IMR-90 (cell line): Measurements from ENCODE around the gene GALNT4. TPM values are rescaled to one million over a fixed set of nuclear protein-coding genes. Genes with fewer than 3 reads are reported as not detected.

Experiments
- ATAC-seq: fragments of 200-7000 bp; cut with Tn5 transposase; 2 replicates; pipeline ENCODE4 v1.9.1; 2020; ENCODE audit warnings: low read depth, mild to moderate bottlenecking, moderate library complexity
- BruUV-seq: library from RNA; stranded (reverse); fragments of 400-500 nt; replicated peaks from 2 replicates; lab custom pipeline; 2021; lab: Mats Ljungman, UMichigan
- CTCF ChIA-PET: fragments of 300-600 bp; formaldehyde crosslinking; extraction: SDS; loops from one replicate; lab custom pipeline; 2021; ENCODE audit warnings: antibody characterized with exemption; lab: Yijun Ruan, JAX
- POLR2A ChIA-PET: fragments of 300-600 bp; sonication (Branson Sonifier 250); formaldehyde crosslinking; loops from one replicate; lab custom pipeline; 2022; ENCODE audit warnings: antibody characterized with exemption; ENCODE audit not compliant: unreplicated experiment; lab: Charles Lee
- DNase-seq: peaks from one replicate; pipeline ENCODE4 v3.0.0; 2013
- H2AFZ ChIP-seq: replicated peaks from 2 replicates; pipeline ENCODE3; 2013; ENCODE audit warnings: low read length, mild to moderate bottlenecking; ENCODE audit not compliant: poor library complexity
- H2AK5ac ChIP-seq: 2 replicates; pipeline ENCODE4 v1.6.1; 2013; ENCODE audit warnings: low read depth, low read length, inconsistent platforms
- H2AK9ac ChIP-seq: replicated peaks from 2 replicates; pipeline ENCODE3; 2013; ENCODE audit warnings: mild to moderate bottlenecking, low read depth, low read length, moderate library complexity; ENCODE audit not compliant: poor library complexity
- H2BK120ac ChIP-seq: 2 replicates; pipeline ENCODE4 v1.6.1; 2013; ENCODE audit warnings: low read depth, low read length, inconsistent platforms
- H2BK15ac ChIP-seq: 3 replicates; pipeline ENCODE4 v1.6.1; 2013; ENCODE audit warnings: low read depth, low read length, inconsistent platforms
- H2BK20ac ChIP-seq: 2 replicates; pipeline ENCODE4 v1.6.1; 2013; ENCODE audit warnings: low read depth, mild to moderate bottlenecking, inconsistent platforms, low read length, moderate library complexity
- H2BK5ac ChIP-seq: 2 replicates; pipeline ENCODE4 v1.6.1; 2013; ENCODE audit warnings: mild to moderate bottlenecking, low read depth, low read length, inconsistent platforms; ENCODE audit not compliant: poor library complexity, severe bottlenecking
- H3K14ac ChIP-seq: replicated peaks from 2 replicates; pipeline ENCODE4 v1.6.1; 2013; ENCODE audit warnings: low read depth, low read length, inconsistent platforms
- H3K18ac ChIP-seq: 2 replicates; pipeline ENCODE4 v1.6.1; 2013; ENCODE audit warnings: low read depth, low read length, control low read depth
- H3K23ac ChIP-seq: 2 replicates; pipeline ENCODE4 v1.6.1; 2013; ENCODE audit warnings: low read depth, low read length, inconsistent platforms
- H3K27ac ChIP-seq: 2 replicates; pipeline ENCODE4 v1.5.1; 2013; ENCODE audit warnings: mild to moderate bottlenecking, control low read depth, low read length; ENCODE audit not compliant: insufficient read depth
- H3K27me3 ChIP-seq: 2 replicates; pipeline ENCODE4 v1.6.1; 2013; ENCODE audit warnings: low read length; ENCODE audit not compliant: control insufficient read depth, insufficient read depth
- H3K36me3 ChIP-seq: 2 replicates; pipeline ENCODE4 v1.6.1; 2013; ENCODE audit warnings: low read length, mixed read lengths; ENCODE audit not compliant: control insufficient read depth, insufficient read depth
- H3K4ac ChIP-seq: 2 replicates; pipeline ENCODE4 v1.6.1; 2013; ENCODE audit warnings: low read depth, low read length, inconsistent platforms
- H3K4me1 ChIP-seq: 2 replicates; pipeline ENCODE4 v1.6.1; 2013; ENCODE audit warnings: low read length, mixed read lengths; ENCODE audit not compliant: control insufficient read depth, insufficient read depth
- H3K4me2 ChIP-seq: 2 replicates; pipeline ENCODE4 v1.6.1; 2013; ENCODE audit warnings: low read depth, mild to moderate bottlenecking, control low read depth, low read length, moderate library complexity
- H3K4me3 ChIP-seq: 2 replicates; pipeline ENCODE4 v1.5.1; 2013; ENCODE audit warnings: low read depth, mild to moderate bottlenecking, control low read depth, low read length, moderate library complexity; ENCODE audit not compliant: insufficient read depth
- H3K56ac ChIP-seq: 2 replicates; pipeline ENCODE4 v1.6.1; 2013; ENCODE audit warnings: low read length, inconsistent platforms; ENCODE audit not compliant: insufficient read depth; ENCODE audit errors: extremely low read depth
- H3K79me1 ChIP-seq, 2 experiments: 2 replicates each; pipeline ENCODE4 v1.6.1; 2013; ENCODE audit warnings: low read length in 2 of 2, inconsistent platforms in 1 of 2, low read depth in 1 of 2
- H3K9ac ChIP-seq: 2 replicates; pipeline ENCODE4 v1.6.1; 2013; ENCODE audit warnings: low read depth, low read length, control low read depth
- H3K9me1 ChIP-seq: 2 replicates; pipeline ENCODE4 v1.6.1; 2013; ENCODE audit warnings: low read length, inconsistent platforms; ENCODE audit not compliant: insufficient read depth
- H3K9me3 ChIP-seq: 2 replicates; pipeline ENCODE4 v1.6.1; 2013; ENCODE audit warnings: low read length; ENCODE audit not compliant: control insufficient read depth, insufficient read depth
- H4K20me1 ChIP-seq: 2 replicates; pipeline ENCODE4 v1.6.1; 2013; ENCODE audit warnings: low read length, inconsistent platforms; ENCODE audit not compliant: insufficient read depth
- H4K5ac ChIP-seq: 2 replicates; pipeline ENCODE4 v1.6.1; 2013; ENCODE audit warnings: mild to moderate bottlenecking, low read depth, low read length, control low read depth
- H4K8ac ChIP-seq, 2 experiments: 2 replicates each; pipeline ENCODE4 v1.6.1; 2013; ENCODE audit warnings: low read depth in 2 of 2, low read length in 2 of 2, control low read depth in 1 of 2, inconsistent platforms in 1 of 2
- H4K91ac ChIP-seq: 2 replicates; pipeline ENCODE4 v1.6.1; 2013; ENCODE audit warnings: low read depth, low read length, inconsistent platforms; ENCODE audit not compliant: insufficient read depth
- BHLHE40 ChIP-seq: fragments of 150-350 bp; IDR thresholded peaks from 2 replicates; pipeline ENCODE4 v1.6.1; 2016; ENCODE audit warnings: mild to moderate bottlenecking, low read depth, low read length
- MXI1 ChIP-seq: IDR thresholded peaks from 2 replicates; pipeline ENCODE4 v1.6.1; 2012; ENCODE audit warnings: low read depth, mild to moderate bottlenecking, low read length, moderate library complexity, borderline replicate concordance
- NFE2L2 ChIP-seq: fragments of 150-350 bp; IDR thresholded peaks from 2 replicates; pipeline ENCODE4 v1.6.1; 2016; ENCODE audit warnings: low read depth, mild to moderate bottlenecking, low read length
- RCOR1 ChIP-seq: IDR thresholded peaks from 2 replicates; pipeline ENCODE4 v1.6.1; 2012; ENCODE audit warnings: mild to moderate bottlenecking, low read length, improper control_type of control experiment; ENCODE audit not compliant: insufficient replicate concordance
- RFX5 ChIP-seq: IDR thresholded peaks from 2 replicates; pipeline ENCODE4 v1.8.0; 2012; ENCODE audit warnings: low read depth, mild to moderate bottlenecking, low read length, moderate library complexity
- WGBS, 2 experiments: methylation state at CpG; one replicate each; pipeline versions ENCODE4 v1.1.5 to v1.1.7; 2013; ENCODE audit warnings: missing lambda C conversion rate in 2 of 2; ENCODE audit not compliant: insufficient read length in 1 of 2; ENCODE audit errors: extremely low coverage in 2 of 2; 5-methylcytosine and 5-hydroxymethylcytosine counted together
- dilution Hi-C: fragments of 300-500 bp; cut with HindIII; formaldehyde crosslinking; loops from one replicate; pipeline ENCODE4 v1.14.3; 2018; ENCODE audit warnings: low sequenced_read_pairs; ENCODE audit not compliant: unreplicated experiment
- in situ Hi-C: fragments of 300-500 bp; cut with MboI; formaldehyde crosslinking; loops from 3 replicates; pipeline ENCODE4 v1.14.3; 2019; ENCODE audit warnings: low sequenced_read_pairs, inconsistent platforms, mixed read lengths
- intact Hi-C: fragments of 100-400 bp; cut with micrococcal nuclease; formaldehyde crosslinking; loops from 2 replicates; pipeline ENCODE4 v1.10.0; 2022
- polyA plus RNA-seq, 3 experiments: library from polyadenylated mRNA; depleted of rRNA; stranded (reverse); fragments of >200 nt; gene quantifications; 2 replicates each; pipeline ENCODE4 v1.2.3, GENCODE V29; 2012; ENCODE audit warnings: low replicate concordance in 1 of 3
- total RNA-seq: library from RNA; depleted of rRNA; stranded (reverse); fragments of >200 nt; gene quantifications from 2 replicates; pipeline ENCODE4 v1.2.3, GENCODE V29; 2012
- TF ChIP-seq, protein P1 (sequence below): conservative IDR thresholded peaks from 2 replicates; pipeline ENCODE4 v1.5.1; 2012; ENCODE audit warnings: mild to moderate bottlenecking, low read depth, low read length, improper control_type of control experiment
- TF ChIP-seq, protein P2 (sequence below): fragments of 150-350 bp; IDR thresholded peaks from 2 replicates; pipeline ENCODE4 v1.6.1; 2016; ENCODE audit warnings: low read depth, mild to moderate bottlenecking, low read length, moderate library complexity, borderline replicate concordance

GALNT4 gene
- total and polyA plus RNA-seq, 2 of the 4 experiments (the other 2 are of a cell fraction), result 2.6 to 9.0 TPM

DNA sequence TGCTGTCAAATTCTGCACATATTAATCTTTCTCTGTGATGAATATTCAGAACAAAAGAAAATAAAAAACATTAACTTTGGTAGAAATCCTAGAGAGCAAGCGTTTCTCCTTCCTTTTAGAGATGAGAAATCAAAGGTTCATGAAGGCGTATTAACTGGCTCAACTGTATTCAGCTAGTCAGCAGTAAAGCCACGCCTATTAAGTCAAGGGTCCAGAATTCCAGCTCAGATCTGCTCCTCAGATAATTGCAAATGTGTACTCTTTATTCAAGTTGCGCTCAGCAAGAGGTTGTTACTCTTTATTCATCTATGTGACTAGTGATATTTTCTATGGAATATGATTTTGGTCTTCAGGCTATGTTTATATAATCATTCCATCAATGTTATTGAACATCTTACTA lies 14.3 kb upstream of the GALNT4 start:
- Histone ChIP-seq H2AFZ (no peak overlapping the region), H3K27ac (no peak overlapping the region), H2BK15ac (no peak overlapping the region), H3K4me1 (no peaks in the 10 kb centered on the region), H3K4me2 (no peak overlapping the region), H2AK5ac (no peak overlapping the region), H3K14ac (no peak overlapping the region), H3K18ac (no peak overlapping the region), H3K23ac (no peak overlapping the region), H2BK120ac (no peak overlapping the region), H2BK5ac (no peak overlapping the region), H4K5ac (no peak overlapping the region), H3K56ac (no peak overlapping the region), H2BK20ac (no peak overlapping the region), H2AK9ac (no peak overlapping the region), H3K79me1 (no peaks in the 10 kb centered on the region), H4K20me1 (no peaks in the 10 kb centered on the region), H4K8ac (no peak overlapping the region), H3K4me3 (no peak overlapping the region), H3K36me3 (no peaks in the 10 kb centered on the region), H3K9me1 (peaks cover 5% of the 10 kb centered on the region; the same call in 1 of the 2 replicates), H3K4ac (no peak overlapping the region), H3K9ac (no peak overlapping the region), H3K9me3 (no peaks in the 10 kb centered on the region), H4K91ac (no peak overlapping the region), H3K27me3 (no peaks in the 10 kb centered on the region)
- WGBS, 2 experiments, result no CpG with 5 or more reads among the region's 4 CpGs
- BruUV-seq, result no TSS peak
- CTCF ChIA-PET, result no interaction called here
- intact Hi-C loops, result loop anchor here (1.0 kb wide), 1 partner anchor 471 kb away; no protein-coding TSS in a partner anchor
- ATAC-seq, result no peak
- in situ Hi-C loops, result no loop called here
- POLR2A ChIA-PET, result interaction anchor here (0.6 kb wide), 2 partner anchors 28 to 427 kb away, joined by 3 read pairs; no protein-coding TSS in a partner anchor
- dilution Hi-C loops, result no loop called here
- no peak for DNase-seq
- no peak for TF ChIP-seq BHLHE40
- TF ChIP-seq RCOR1, result no peak
- no peak for TF ChIP-seq MXI1
- no peak for TF ChIP-seq NFE2L2
- no peak for TF ChIP-seq RFX5
- TF ChIP-seq, protein P1, sequence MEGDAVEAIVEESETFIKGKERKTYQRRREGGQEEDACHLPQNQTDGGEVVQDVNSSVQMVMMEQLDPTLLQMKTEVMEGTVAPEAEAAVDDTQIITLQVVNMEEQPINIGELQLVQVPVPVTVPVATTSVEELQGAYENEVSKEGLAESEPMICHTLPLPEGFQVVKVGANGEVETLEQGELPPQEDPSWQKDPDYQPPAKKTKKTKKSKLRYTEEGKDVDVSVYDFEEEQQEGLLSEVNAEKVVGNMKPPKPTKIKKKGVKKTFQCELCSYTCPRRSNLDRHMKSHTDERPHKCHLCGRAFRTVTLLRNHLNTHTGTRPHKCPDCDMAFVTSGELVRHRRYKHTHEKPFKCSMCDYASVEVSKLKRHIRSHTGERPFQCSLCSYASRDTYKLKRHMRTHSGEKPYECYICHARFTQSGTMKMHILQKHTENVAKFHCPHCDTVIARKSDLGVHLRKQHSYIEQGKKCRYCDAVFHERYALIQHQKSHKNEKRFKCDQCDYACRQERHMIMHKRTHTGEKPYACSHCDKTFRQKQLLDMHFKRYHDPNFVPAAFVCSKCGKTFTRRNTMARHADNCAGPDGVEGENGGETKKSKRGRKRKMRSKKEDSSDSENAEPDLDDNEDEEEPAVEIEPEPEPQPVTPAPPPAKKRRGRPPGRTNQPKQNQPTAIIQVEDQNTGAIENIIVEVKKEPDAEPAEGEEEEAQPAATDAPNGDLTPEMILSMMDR, result no peak
- TF ChIP-seq, protein P2, sequence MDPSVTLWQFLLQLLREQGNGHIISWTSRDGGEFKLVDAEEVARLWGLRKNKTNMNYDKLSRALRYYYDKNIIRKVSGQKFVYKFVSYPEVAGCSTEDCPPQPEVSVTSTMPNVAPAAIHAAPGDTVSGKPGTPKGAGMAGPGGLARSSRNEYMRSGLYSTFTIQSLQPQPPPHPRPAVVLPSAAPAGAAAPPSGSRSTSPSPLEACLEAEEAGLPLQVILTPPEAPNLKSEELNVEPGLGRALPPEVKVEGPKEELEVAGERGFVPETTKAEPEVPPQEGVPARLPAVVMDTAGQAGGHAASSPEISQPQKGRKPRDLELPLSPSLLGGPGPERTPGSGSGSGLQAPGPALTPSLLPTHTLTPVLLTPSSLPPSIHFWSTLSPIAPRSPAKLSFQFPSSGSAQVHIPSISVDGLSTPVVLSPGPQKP, result no peak
